NCI-H774 (cell line): ENCODE data around the gene ERGIC1.

Experiments
- DNase-seq: peaks from one replicate; lab custom pipeline; 2025; lab: John Stamatoyannopoulos, UW

The ERGIC1 gene

GRCh38 chr5:172921906-172922305 is 87.9 kb downstream of the ERGIC1 start:
- DNase-seq: no peak

GRCh38 chr5:172923539-172923938 is 89.5 kb downstream of the ERGIC1 start:
- DNase-seq: no peak

- DNase-seq: no peak
These were observed 91.4 kb downstream of the ERGIC1 start for GRCh38 chr5:172925336-172925948.

- no peak for DNase-seq
These were observed 92.0 kb downstream of the ERGIC1 start for GRCh38 chr5:172926008-172926523.

DNA sequence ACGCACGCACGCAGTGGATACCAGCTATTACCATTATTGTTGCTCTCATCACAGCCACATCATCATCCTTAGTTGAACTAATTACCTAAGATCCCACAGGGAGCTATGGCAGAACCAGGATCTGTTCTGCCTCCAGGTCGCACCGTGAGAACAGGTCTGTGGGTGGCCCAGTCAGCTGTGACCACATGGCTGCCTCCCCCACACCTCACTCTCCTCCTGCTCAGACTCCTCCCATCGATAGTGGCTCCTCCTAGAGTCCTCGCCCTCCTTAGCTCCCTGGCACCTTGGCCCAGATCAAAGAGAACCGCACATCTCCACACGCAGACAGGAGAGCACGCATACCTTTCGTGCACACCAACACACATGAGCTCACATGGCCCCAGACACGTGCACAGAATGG is 92.7 kb downstream of the ERGIC1 start:
- no peak for DNase-seq

DNA sequence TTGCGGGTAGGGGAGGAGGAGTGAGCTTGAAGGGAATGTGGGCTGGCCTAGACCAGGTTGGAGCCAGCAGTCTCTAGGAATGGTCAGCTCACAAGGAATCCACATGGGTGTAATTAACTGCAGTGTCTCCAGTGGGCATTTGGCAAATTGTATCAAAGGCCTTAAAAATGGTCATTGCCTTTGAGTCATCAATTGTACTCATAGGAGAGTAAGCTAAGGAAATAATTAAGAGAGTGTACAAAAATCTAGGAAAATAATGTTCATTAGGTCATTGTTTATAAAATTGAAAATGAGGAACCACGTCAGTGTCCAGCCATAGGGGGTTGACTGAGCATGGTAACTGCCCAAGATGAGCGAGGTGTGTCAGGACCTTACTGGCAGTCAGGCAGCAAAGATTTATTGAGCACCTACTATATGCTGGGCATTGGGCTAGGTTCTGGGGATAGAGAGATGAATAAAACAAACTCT is 95.4 kb downstream of the ERGIC1 start:
- no peak for DNase-seq

- no peak for DNase-seq
These were observed 97.0 kb downstream of the ERGIC1 start for GRCh38 chr5:172931001-172931536.

GRCh38 chr5:172932313-172933017 is 98.4 kb downstream of the ERGIC1 start:
- DNase-seq: peak; percentile 19

DNA sequence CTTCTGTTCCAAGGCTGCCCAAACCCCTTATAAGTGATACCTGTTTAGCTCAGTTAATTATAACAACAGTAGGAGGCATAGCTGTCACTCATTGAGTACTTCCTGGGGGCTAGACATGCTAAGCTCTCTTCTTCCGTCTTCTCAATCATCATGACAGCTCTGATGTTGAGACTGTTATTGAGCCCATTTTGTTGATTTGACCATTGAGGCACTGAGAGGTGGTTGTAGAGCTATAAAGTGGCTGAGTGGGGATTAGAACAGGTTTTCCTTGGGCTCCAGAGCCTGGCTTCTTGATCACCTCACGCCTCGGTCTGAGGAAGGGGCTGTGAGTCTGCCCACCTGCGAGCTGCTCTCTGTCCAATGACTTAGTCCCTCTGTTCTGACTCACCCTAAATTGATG is 99.2 kb downstream of the ERGIC1 start:
- no peak for DNase-seq

GRCh38 chr5:172935096-172935495 is 101.0 kb downstream of the ERGIC1 start:
- DNase-seq: no peak

DNA sequence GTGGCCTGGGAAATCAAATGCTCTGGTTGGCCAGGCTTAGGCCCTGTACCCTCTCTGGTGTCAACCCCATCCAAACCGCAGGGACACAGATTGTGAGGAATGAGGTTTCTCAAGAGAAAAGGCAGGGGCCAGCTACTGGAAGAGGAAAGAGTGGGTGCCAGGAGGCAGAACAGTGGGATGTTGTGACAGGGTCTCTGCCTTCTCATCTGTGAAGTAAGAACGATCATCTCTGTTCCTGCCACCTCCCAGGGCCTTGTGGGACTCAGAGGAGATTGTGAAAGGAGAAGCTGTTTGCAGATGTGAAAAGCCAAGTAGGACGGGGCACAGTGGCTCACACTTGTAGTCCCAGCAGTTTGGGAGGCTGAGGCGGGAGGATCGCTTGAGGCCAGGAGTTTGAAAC is 102.3 kb downstream of the ERGIC1 start:
- DNase-seq: no peak

GRCh38 chr5:172939071-172939470 is 105.0 kb downstream of the ERGIC1 start:
- DNase-seq: no peak

- peak; percentile 35 for DNase-seq
These were observed 105.7 kb downstream of the ERGIC1 start for GRCh38 chr5:172939611-172940267.

GRCh38 chr5:172940268-172941066 is 106.4 kb downstream of the ERGIC1 start:
- DNase-seq: no peak

DNA sequence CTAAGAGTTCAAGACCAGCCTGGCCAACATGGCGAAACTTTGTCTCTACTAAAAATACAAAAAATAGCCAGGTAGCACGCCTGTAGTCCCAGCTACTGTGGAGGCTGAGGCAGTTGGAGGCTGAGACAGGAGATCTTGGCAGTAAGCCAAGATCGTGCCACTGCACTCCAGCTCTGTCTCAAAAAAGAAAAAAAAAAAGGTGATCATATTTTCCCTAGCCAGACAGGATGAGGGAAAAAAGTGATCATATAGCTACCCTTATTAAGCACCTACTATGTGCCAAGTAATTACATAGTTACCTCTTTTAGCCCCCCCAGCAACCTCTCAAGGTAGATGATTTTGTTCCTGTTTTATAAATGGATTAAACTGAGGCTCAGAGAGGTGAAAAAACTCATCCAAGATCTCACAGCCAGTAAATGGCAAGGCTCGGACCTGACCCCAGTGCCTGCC is 107.0 kb downstream of the ERGIC1 start:
- no peak for DNase-seq

DNA sequence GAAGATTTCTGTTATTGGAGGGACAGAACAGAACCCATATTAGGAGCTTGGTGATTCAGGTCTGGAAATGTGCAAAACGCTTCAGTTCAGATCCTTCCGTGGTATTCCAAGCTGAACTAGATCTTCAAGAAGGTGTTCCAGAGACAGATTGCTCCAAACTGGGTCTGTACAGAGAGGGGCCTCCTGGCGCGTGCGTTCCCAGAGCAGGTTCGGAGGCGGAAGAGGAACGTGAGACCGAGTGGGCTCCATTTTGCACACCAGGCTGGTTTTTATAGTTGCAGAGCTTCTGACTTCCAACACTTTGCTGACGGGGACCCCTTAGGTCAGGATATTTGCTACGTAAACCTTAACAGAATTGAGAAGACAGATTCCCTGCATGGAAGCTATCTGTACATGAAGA is 108.5 kb downstream of the ERGIC1 start:
- no peak for DNase-seq

DNA sequence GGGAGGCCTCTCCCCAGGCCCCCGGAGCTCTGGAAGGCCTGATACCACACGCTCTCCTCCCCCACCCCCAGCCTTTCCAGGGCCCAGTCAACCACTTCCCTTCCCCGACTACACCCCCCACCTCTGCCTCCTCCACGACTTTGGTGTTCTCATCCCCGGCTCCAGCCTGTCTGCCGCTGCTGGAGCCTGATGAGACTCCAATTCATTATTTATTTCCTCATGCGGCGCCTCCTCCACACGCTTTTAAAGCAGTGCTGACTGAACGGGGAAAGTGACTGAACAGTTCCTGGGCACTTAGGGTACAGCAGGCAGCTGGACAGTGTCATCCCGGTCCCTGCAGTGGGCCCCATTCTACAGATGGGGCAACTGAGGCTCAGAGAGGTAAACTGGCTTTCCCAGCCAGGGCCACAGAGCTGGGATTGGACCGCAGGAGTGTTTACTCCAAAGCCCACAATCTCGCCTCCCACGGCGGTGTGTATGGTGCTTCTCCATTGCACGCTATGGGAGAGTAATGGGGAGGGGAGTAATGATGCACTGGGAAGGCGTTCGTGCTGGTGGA is 109.3 kb downstream of the ERGIC1 start:
- no peak for DNase-seq

- no peak for DNase-seq
These were observed 109.9 kb downstream of the ERGIC1 start for GRCh38 chr5:172943906-172944305.

- DNase-seq: no peak
These were observed 110.7 kb downstream of the ERGIC1 start for GRCh38 chr5:172944741-172945140.

- DNase-seq: no peak
These were observed 111.1 kb downstream of the ERGIC1 start for GRCh38 chr5:172945151-172945550.

GRCh38 chr5:172946146-172946545 is 112.1 kb downstream of the ERGIC1 start:
- no peak for DNase-seq
